ENCODE results near the gene HIP1R.

- no peak for TF ChIP-seq CTCF (IDR thresholded peaks at IDR 0.05; ENCODE audit: low read depth, low read length)
- no peak for TF ChIP-seq MYC (IDR thresholded peaks at IDR 0.05; ENCODE audit: low read depth, low read length)
- no peak for TF ChIP-seq POLR2A (IDR thresholded peaks at IDR 0.05; ENCODE audit: extremely low read depth, insufficient read length)
- TF ChIP-seq MAX (IDR thresholded peaks at IDR 0.05; ENCODE audit: low read depth, low read length) = no peak
Measured at GRCh38 chr12:122850695-122851350, 15.6 kb downstream of the HIP1R start.
